Measurements from ENCODE around the gene LUZP2.

LUZP2 gene

DNA sequence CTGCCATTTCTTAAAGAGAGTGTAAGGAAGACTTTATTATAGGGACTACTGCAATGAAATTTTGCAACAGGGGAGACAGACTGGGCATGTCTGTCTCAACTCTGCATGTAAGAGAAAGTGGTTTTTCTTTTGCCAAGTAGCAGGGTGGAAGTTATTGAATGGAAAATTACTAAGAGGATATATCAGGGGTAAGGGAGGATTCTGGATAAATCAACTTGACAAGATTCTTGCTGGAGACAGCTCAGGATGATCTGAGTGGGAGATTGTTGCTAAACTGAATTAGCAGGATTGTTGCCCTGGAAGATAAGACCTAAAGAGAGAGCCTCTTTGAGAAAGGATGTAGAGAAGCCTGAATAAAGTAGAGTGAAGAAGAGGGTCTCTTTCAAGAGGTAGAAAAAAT is 145.8 kb downstream of the LUZP2 start:
- H3K4me3 ChIP-seq (ENCODE audit: low read depth in 1 of 2, low read length in 1 of 2), result no peak overlapping the region
- no peaks in the 10 kb centered on the region for H3K27me3 ChIP-seq
- H3K36me3 ChIP-seq, result no peaks in the 10 kb centered on the region
- TF ChIP-seq, protein P1, sequence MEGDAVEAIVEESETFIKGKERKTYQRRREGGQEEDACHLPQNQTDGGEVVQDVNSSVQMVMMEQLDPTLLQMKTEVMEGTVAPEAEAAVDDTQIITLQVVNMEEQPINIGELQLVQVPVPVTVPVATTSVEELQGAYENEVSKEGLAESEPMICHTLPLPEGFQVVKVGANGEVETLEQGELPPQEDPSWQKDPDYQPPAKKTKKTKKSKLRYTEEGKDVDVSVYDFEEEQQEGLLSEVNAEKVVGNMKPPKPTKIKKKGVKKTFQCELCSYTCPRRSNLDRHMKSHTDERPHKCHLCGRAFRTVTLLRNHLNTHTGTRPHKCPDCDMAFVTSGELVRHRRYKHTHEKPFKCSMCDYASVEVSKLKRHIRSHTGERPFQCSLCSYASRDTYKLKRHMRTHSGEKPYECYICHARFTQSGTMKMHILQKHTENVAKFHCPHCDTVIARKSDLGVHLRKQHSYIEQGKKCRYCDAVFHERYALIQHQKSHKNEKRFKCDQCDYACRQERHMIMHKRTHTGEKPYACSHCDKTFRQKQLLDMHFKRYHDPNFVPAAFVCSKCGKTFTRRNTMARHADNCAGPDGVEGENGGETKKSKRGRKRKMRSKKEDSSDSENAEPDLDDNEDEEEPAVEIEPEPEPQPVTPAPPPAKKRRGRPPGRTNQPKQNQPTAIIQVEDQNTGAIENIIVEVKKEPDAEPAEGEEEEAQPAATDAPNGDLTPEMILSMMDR (IDR thresholded peaks at IDR 0.05), result no peak
- no peaks in the 10 kb centered on the region for H3K4me1 ChIP-seq (ENCODE audit: control insufficient read depth in 1 of 2, insufficient read depth in 1 of 2, low read depth in 1 of 2, low read length in 1 of 2)
- H3K27ac ChIP-seq, result no peak overlapping the region
- no peaks in the 10 kb centered on the region for H3K9me3 ChIP-seq

DNA sequence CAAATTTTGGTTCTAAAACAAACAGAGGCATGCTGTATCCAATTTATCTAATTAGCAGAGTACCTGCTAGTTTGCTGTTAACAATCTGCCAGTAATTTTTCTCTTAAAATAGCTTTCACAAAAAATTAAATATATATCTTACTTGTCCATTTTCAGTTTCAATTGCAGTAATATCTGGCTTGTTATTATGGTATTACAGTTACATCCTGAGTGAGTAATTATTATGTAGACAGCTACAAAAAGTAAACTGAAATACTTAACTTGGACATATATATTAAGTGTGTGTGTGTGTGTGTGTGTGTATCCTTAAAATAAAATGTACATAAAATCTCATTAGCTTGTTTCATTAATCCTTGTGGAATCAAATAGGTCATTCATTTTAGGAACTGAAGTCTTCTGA is 148.7 kb downstream of the LUZP2 start:
- no peaks in the 10 kb centered on the region for H3K36me3 ChIP-seq
- H3K27ac ChIP-seq, result no peak overlapping the region
- no peak overlapping the region for H3K4me3 ChIP-seq (ENCODE audit: low read depth in 1 of 2, low read length in 1 of 2)
- H3K9me3 ChIP-seq, result no peaks in the 10 kb centered on the region
- TF ChIP-seq, protein P1 (IDR thresholded peaks at IDR 0.05), result no peak
- no peaks in the 10 kb centered on the region for H3K4me1 ChIP-seq (ENCODE audit: control insufficient read depth in 1 of 2, insufficient read depth in 1 of 2, low read depth in 1 of 2, low read length in 1 of 2)
- H3K27me3 ChIP-seq, result no peaks in the 10 kb centered on the region

DNA sequence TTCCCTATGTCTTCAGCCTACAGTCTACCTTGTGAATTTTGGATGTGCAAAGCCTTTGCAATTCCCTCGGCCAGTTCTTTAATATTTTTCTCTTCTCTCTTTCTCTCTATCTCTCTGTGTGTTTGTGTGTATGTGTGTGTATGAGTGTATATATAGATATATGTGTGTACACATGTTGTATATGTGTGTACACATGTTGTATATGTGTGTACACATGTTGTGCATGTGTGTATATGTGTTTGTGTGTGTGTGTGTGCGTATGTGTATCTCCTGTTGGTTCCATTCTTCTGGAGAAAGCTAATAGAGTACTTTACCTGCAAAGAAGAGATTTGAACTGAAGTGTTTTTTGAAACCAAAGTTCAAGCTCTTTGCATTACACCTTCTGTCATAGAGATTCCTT is 155.0 kb downstream of the LUZP2 start:
- H3K27me3 ChIP-seq, result no peaks in the 10 kb centered on the region
- TF ChIP-seq, protein P1 (IDR thresholded peaks at IDR 0.05), result no peak
- H3K27ac ChIP-seq, result no peak overlapping the region
- H3K36me3 ChIP-seq, result no peaks in the 10 kb centered on the region
- no peaks in the 10 kb centered on the region for H3K9me3 ChIP-seq
- H3K4me1 ChIP-seq (ENCODE audit: control insufficient read depth in 1 of 2, insufficient read depth in 1 of 2, low read depth in 1 of 2, low read length in 1 of 2), result no peaks in the 10 kb centered on the region
- no peak overlapping the region for H3K4me3 ChIP-seq (ENCODE audit: low read depth in 1 of 2, low read length in 1 of 2)

DNA sequence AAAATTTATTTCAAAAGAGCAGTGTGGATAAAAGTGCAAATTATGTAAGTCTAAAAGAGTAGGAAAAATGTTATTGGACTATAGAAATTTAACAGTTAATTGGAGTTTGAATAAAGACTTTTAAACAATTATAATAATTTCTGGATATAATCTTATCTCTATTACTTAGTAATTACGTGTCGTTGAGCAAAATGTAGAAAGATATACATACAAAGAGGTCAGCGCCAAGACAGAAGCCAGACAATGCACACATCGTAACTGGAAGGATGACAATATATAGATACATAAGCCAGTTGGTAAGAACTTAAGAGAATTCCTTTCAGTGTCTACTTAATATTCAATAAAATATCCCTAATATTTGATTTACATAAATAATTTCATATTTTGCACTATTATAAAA is 157.0 kb downstream of the LUZP2 start:
- Histone ChIP-seq H3K9me3 (no peaks in the 10 kb centered on the region), H3K4me3 (ENCODE audit: low read depth in 1 of 2, low read length in 1 of 2) (no peak overlapping the region), H3K4me1 (ENCODE audit: control insufficient read depth in 1 of 2, insufficient read depth in 1 of 2, low read depth in 1 of 2, low read length in 1 of 2) (no peaks in the 10 kb centered on the region), H3K36me3 (no peaks in the 10 kb centered on the region), H3K27ac (no peak overlapping the region), H3K27me3 (no peaks in the 10 kb centered on the region)
- TF ChIP-seq, protein P1 (IDR thresholded peaks at IDR 0.05), result no peak

DNA sequence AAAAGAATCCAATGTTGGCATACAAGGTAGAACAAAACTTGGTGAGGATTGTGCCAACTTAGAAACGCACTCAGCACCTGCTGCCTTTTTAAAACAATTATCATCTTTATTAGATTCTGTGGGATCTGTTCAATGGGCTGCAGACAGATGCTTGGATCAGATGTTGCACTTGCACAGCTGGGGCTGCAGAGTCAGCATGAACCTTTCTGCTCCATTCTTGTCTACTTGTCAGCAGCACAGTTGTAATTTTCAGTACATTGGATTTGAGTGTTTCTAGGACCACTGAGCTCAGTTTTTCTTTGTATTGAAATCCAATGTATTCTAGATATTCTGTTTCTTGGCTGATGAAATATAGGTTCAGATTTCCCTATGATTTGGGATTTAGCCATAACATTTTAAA is 164.5 kb downstream of the LUZP2 start:
- TF ChIP-seq, protein P1 (IDR thresholded peaks at IDR 0.05), result no peak
- Histone ChIP-seq H3K27me3 (no peaks in the 10 kb centered on the region), H3K27ac (no peak overlapping the region), H3K4me1 (ENCODE audit: control insufficient read depth in 1 of 2, insufficient read depth in 1 of 2, low read depth in 1 of 2, low read length in 1 of 2) (no peaks in the 10 kb centered on the region), H3K9me3 (no peaks in the 10 kb centered on the region), H3K36me3 (no peaks in the 10 kb centered on the region), H3K4me3 (ENCODE audit: low read depth in 1 of 2, low read length in 1 of 2) (no peak overlapping the region)

DNA sequence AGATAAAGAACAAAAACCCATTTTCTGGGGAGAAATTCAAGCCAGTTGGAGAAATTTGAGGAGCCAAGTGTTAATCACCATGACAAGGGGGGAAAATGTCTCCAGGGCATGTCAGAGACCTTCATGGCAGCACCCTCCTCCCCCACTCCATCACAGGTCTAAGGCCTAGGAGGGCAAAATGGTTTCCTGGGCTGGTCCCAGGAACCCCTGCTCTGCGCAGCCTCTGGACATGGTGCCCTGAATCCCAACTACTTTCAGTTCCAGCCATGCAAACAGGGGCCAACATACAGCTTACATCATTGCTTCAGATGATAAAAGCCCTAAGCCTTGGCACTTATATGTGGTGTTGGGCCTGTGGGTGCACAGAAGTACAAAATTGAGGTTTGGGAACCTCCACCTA is 167.5 kb downstream of the LUZP2 start:
- no peaks in the 10 kb centered on the region for H3K9me3 ChIP-seq
- no peaks in the 10 kb centered on the region for H3K36me3 ChIP-seq
- H3K27me3 ChIP-seq, result no peaks in the 10 kb centered on the region
- H3K4me1 ChIP-seq (ENCODE audit: control insufficient read depth in 1 of 2, insufficient read depth in 1 of 2, low read depth in 1 of 2, low read length in 1 of 2), result no peaks in the 10 kb centered on the region
- TF ChIP-seq, protein P1 (IDR thresholded peaks at IDR 0.05), result no peak
- no peak overlapping the region for H3K27ac ChIP-seq
- H3K4me3 ChIP-seq (ENCODE audit: low read depth in 1 of 2, low read length in 1 of 2), result no peak overlapping the region

Data from neutrophil (primary cell).